PFSK-1 (cell line): ENCODE measurements around the gene ZBTB6.

Experiments
- FOXP2 ChIP-seq: optimal IDR thresholded peaks from 2 replicates; pipeline ENCODE3; 2011; ENCODE audit warnings: borderline replicate concordance, control low read depth, inconsistent platforms; ENCODE audit not compliant: insufficient read depth; ENCODE audit errors: extremely low read length, extremely low read depth
- POLR2AphosphoS5 ChIP-seq: IDR thresholded peaks from 2 replicates; pipeline ENCODE4 v1.6.1; 2012; ENCODE audit warnings: low read depth, mild to moderate bottlenecking, control low read depth, low read length, moderate library complexity
- SIN3A ChIP-seq: IDR thresholded peaks from 2 replicates; pipeline ENCODE4 v1.6.1; 2012; ENCODE audit warnings: mild to moderate bottlenecking, low read length, moderate library complexity, borderline replicate concordance; ENCODE audit not compliant: insufficient read depth
- TAF1 ChIP-seq: IDR thresholded peaks from 2 replicates; pipeline ENCODE4 v1.6.1; 2012; ENCODE audit warnings: low read length, control low read depth, borderline replicate concordance; ENCODE audit not compliant: insufficient read depth
- TF ChIP-seq, protein P1 (sequence below), 2 experiments: IDR thresholded peaks; 2 replicates each; pipeline versions ENCODE4 v1.6.1 to v1.8.0; 2011 to 2012; ENCODE audit warnings: low read depth in 2 of 2, low read length in 2 of 2, control low read depth in 1 of 2, inconsistent platforms in 1 of 2, mild to moderate bottlenecking in 1 of 2, moderate library complexity in 1 of 2; ENCODE audit not compliant: insufficient read depth in 1 of 2

ZBTB6 gene

GRCh38 chr9:122865300-122865699 is 47.8 kb downstream of the ZBTB6 start:
- TF ChIP-seq, protein P1, sequence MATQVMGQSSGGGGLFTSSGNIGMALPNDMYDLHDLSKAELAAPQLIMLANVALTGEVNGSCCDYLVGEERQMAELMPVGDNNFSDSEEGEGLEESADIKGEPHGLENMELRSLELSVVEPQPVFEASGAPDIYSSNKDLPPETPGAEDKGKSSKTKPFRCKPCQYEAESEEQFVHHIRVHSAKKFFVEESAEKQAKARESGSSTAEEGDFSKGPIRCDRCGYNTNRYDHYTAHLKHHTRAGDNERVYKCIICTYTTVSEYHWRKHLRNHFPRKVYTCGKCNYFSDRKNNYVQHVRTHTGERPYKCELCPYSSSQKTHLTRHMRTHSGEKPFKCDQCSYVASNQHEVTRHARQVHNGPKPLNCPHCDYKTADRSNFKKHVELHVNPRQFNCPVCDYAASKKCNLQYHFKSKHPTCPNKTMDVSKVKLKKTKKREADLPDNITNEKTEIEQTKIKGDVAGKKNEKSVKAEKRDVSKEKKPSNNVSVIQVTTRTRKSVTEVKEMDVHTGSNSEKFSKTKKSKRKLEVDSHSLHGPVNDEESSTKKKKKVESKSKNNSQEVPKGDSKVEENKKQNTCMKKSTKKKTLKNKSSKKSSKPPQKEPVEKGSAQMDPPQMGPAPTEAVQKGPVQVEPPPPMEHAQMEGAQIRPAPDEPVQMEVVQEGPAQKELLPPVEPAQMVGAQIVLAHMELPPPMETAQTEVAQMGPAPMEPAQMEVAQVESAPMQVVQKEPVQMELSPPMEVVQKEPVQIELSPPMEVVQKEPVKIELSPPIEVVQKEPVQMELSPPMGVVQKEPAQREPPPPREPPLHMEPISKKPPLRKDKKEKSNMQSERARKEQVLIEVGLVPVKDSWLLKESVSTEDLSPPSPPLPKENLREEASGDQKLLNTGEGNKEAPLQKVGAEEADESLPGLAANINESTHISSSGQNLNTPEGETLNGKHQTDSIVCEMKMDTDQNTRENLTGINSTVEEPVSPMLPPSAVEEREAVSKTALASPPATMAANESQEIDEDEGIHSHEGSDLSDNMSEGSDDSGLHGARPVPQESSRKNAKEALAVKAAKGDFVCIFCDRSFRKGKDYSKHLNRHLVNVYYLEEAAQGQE (IDR thresholded peaks at IDR 0.05; ENCODE audit: insufficient read depth in 1 of 2, low read depth in 2 of 2, low read length in 2 of 2), result no peak
- TF ChIP-seq TAF1 (no peak), FOXP2 (no peak), SIN3A (no peak), POLR2AphosphoS5 (no peak)

DNA sequence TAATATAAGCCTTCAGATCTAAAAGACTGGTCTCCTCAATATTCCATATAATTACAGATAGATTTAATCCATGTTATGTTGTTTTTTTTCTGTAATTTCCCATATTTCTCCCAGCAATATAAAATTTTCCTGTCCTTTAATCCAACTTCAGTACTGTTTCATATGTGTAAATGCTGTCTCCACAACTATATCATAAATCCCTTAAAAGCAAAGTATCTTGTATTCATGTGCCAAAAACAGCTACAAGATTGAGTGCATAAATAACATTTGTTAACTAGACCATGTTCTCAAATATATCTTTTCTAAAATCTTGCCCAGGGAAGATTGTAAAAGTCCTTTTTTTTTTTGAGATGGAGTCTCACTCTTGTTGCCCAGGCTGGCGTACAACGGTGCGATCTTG is 49.7 kb downstream of the ZBTB6 start:
- TF ChIP-seq, protein P1 (IDR thresholded peaks at IDR 0.05; ENCODE audit: insufficient read depth in 1 of 2, low read depth in 2 of 2, low read length in 2 of 2), result no peak
- TF ChIP-seq TAF1 (no peak), SIN3A (no peak), POLR2AphosphoS5 (no peak), FOXP2 (no peak)

- TF ChIP-seq TAF1, result no peak
These were observed 52.6 kb downstream of the ZBTB6 start for GRCh38 chr9:122860319-122861142.
